B cell (primary cell): ENCODE results near the gene CENPX.

Source experiments
- EZH2 ChIP-seq: IDR thresholded peaks from 2 replicates; pipeline ENCODE4 v1.6.1; 2012; ENCODE audit warnings: borderline replicate concordance, low read depth, mild to moderate bottlenecking, moderate library complexity, low read length; ENCODE audit not compliant: insufficient read depth, poor library complexity, severe bottlenecking
- TF ChIP-seq, protein P1 (sequence below): fragments of 200-600 bp; IDR thresholded peaks from one replicate; pipeline ENCODE4 v1.8.0; 2022; ENCODE audit warnings: antibody characterized with exemption, mild to moderate bottlenecking

DNA sequence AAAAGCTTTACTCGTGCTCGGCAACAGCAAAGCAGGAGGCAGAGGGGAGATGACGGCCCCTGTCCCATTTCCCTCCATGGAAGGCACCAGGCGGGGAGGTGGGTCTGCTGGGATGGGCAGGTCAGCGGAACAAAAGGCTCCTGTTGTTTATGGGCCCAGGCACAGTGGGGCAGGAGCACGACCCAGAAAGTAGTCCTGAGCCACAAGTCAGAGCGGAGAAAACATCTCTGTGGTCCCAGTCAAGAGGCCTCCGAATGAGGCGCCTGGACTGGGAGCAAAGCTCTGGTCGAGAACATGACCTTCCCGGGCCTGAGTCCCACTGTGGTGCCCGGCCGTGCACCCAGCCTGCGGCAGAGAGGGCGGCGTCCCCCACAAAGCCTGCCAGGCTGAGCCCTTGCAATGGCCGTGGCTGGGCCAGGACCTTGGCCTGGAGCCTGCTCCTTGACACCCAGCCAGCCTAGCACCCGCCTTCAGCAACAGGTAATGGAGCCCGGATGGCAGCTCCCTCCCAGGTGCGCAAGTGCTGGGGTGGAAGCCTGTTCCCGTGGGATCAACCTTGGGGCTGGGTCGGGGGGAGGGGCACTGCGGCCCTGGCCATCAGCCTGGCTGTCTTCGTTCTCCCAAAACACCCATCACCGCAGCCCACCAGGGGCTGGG, 25.4 kb upstream of the CENPX start:
- TF ChIP-seq, protein P1, sequence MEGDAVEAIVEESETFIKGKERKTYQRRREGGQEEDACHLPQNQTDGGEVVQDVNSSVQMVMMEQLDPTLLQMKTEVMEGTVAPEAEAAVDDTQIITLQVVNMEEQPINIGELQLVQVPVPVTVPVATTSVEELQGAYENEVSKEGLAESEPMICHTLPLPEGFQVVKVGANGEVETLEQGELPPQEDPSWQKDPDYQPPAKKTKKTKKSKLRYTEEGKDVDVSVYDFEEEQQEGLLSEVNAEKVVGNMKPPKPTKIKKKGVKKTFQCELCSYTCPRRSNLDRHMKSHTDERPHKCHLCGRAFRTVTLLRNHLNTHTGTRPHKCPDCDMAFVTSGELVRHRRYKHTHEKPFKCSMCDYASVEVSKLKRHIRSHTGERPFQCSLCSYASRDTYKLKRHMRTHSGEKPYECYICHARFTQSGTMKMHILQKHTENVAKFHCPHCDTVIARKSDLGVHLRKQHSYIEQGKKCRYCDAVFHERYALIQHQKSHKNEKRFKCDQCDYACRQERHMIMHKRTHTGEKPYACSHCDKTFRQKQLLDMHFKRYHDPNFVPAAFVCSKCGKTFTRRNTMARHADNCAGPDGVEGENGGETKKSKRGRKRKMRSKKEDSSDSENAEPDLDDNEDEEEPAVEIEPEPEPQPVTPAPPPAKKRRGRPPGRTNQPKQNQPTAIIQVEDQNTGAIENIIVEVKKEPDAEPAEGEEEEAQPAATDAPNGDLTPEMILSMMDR, result no peak
- TF ChIP-seq EZH2, result no peak
